Esophagus squamous epithelium (tissue), 5 donors: ENCODE measurements around the gene ZNF770. TPM values are rescaled to one million over a fixed set of nuclear protein-coding genes. Genes with fewer than 3 reads are reported as not detected.

Experiments used
- DNase-seq: peaks from one replicate; lab custom pipeline; 2025; lab: John Stamatoyannopoulos, UW
- H3K27ac ChIP-seq, 4 donors: fragments of 200-600 bp; sonication (generic); one replicate each; pipeline ENCODE4 v1.5.1; 2016 to 2019; ENCODE audit warnings: mild to moderate bottlenecking in 1 of 4
- H3K27me3 ChIP-seq, 4 donors: fragments of 200-600 bp; sonication (generic); 1 replicate in 3 of 4; 2 replicates in 1 of 4; pipeline versions ENCODE4 v1.5.1 to v1.6.0; 2017 to 2021; ENCODE audit warnings: antibody characterized with exemption in 1 of 4
- H3K36me3 ChIP-seq, 3 donors: fragments of 200-600 bp; sonication (generic); one replicate each; pipeline ENCODE4 v1.5.1; 2016 to 2019
- H3K4me1 ChIP-seq, 3 donors: fragments of 200-600 bp; sonication (generic); one replicate each; pipeline ENCODE4 v1.5.1; 2017 to 2019
- H3K4me3 ChIP-seq, 4 donors: fragments of 200-600 bp; sonication (generic); 1 replicate in 3 of 4; 2 replicates in 1 of 4; pipeline ENCODE4 v1.5.1; 2016 to 2019; ENCODE audit warnings: mild to moderate bottlenecking in 2 of 4, moderate library complexity in 1 of 4
- H3K9me3 ChIP-seq, 3 donors: fragments of 200-600 bp; sonication (generic); one replicate each; pipeline ENCODE4 v1.5.1; 2016 to 2019
- POLR2A ChIP-seq, 4 donors: fragments of 450-650 bp; IDR thresholded peaks; one replicate each; pipeline ENCODE4 v1.6.1; 2017; ENCODE audit warnings: antibody characterized with exemption in 4 of 4, mild to moderate bottlenecking in 4 of 4, moderate library complexity in 3 of 4
- WGBS, 2 donors: methylation state at CpG; one replicate each; pipeline ENCODE4 v1.1.5; 2018; 5-methylcytosine and 5-hydroxymethylcytosine counted together
- intact Hi-C: fragments of 100-400 bp; cut with DNase I; formaldehyde crosslinking; loops from one replicate; pipeline ENCODE4 v1.15.0; 2022
- total RNA-seq, 4 donors: library from RNA; depleted of rRNA; stranded (reverse); fragments of >200 nt; gene quantifications; one replicate each; pipeline ENCODE4 v1.1.0, GENCODE V29; 2016
- TF ChIP-seq, protein P1 (sequence below), 6 experiments: fragments of 450-650 bp in 4 of 6; fragments of 200-600 bp in 2 of 6; sonication (generic) in 2 of 6; IDR thresholded peaks; one replicate each; pipeline ENCODE4 v1.5.1; 2016 to 2019; ENCODE audit warnings: antibody characterized with exemption in 6 of 6, mild to moderate bottlenecking in 4 of 6, moderate library complexity in 4 of 6
- donor health status: DM: yes; HTN: yes; CAD: no.

Gene ZNF770
- total RNA-seq, 4 donors from 2014 or later = 49.0 to 70.4 (median 55.9) TPM

DNA sequence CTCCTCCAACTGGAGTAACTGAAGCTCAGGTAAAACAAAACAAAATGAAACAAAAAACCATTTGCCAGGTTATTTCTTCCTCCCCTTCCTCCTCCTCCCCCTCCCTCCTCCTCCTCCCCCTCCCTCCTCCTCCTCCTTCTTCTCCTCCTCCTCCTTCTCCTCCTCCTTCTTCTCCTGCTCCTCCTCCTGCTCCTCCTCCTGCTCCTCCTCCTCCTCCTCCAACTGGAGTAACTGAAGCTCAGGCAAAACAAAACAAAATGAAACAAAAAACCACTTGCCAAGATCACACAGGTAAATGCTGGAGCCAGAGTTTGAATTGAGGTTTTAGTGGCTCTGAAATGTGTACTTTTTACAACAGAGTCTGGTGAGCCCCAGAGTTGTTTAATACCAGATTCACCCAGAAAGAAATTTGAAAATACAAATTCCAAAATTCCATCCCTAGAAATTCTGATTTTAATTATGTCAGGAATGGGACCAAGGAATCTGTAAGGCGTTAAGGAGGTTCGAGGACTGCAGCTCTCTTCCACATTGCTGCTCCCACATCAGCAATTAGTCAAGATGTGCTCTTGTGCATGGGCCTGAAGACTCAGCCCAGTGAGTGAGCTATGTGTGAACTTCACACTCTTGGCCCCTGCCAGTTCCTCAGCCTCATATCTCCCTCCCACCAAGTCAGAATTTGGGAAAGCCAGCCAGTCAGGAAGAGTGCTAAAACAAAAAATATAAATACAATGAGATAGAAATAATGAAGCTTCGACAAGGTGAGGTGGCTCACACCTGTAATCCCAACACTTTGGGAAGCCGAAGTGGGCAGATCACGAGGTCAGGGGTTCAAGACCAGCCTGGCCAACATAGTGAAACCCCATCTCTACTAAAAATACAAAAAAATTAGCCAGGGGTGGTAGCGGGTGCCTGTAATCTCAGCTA lies 31.6 kb upstream of the ZNF770 start:
- Histone ChIP-seq H3K4me3 (peak overlapping the region in 2 of 4 donors; percentile 6 to 45), H3K36me3 (no peaks in the 10 kb centered on the region)
- DNase-seq = no peak

GRCh38 chr15:35014241-35014640 lies 26.2 kb upstream of the ZNF770 start:
- no peak for TF ChIP-seq POLR2A (IDR thresholded peaks at IDR 0.05)
- TF ChIP-seq, protein P1, sequence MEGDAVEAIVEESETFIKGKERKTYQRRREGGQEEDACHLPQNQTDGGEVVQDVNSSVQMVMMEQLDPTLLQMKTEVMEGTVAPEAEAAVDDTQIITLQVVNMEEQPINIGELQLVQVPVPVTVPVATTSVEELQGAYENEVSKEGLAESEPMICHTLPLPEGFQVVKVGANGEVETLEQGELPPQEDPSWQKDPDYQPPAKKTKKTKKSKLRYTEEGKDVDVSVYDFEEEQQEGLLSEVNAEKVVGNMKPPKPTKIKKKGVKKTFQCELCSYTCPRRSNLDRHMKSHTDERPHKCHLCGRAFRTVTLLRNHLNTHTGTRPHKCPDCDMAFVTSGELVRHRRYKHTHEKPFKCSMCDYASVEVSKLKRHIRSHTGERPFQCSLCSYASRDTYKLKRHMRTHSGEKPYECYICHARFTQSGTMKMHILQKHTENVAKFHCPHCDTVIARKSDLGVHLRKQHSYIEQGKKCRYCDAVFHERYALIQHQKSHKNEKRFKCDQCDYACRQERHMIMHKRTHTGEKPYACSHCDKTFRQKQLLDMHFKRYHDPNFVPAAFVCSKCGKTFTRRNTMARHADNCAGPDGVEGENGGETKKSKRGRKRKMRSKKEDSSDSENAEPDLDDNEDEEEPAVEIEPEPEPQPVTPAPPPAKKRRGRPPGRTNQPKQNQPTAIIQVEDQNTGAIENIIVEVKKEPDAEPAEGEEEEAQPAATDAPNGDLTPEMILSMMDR (IDR thresholded peaks at IDR 0.05) = no peak

More for the DNA sequence above, 31.6 kb upstream of the ZNF770 start:
- H3K4me1 ChIP-seq = peaks cover 0 to 21% (median 3%) of the 10 kb centered on the region in 3 donors
- WGBS, 2 donors = 73 to 78% methylated on average over 6 of the region's 6 CpGs
- H3K27me3 ChIP-seq = no peaks in the 10 kb centered on the region
- intact Hi-C loops = no loop called here
- peak overlapping the region in 2 of 4 donors; percentile 10 to 29 for H3K27ac ChIP-seq
- no peak for TF ChIP-seq POLR2A (IDR thresholded peaks at IDR 0.05)
- TF ChIP-seq, protein P1 (IDR thresholded peaks at IDR 0.05) = no peak
- no peaks in the 10 kb centered on the region for H3K9me3 ChIP-seq

GRCh38 chr15:35013370-35013769 lies 25.3 kb upstream of the ZNF770 start:
- Histone ChIP-seq H3K4me1 (no peaks in the 10 kb centered on the region), H3K9me3 (no peaks in the 10 kb centered on the region), H3K36me3 (no peaks in the 10 kb centered on the region), H3K4me3 (no peak overlapping the region), H3K27me3 (no peaks in the 10 kb centered on the region), H3K27ac (no peak overlapping the region)
- no peak for DNase-seq
- intact Hi-C loops = no loop called here
- WGBS, 2 donors = 55 to 72% methylated on average over 4 of the region's 4 CpGs
- TF ChIP-seq POLR2A (IDR thresholded peaks at IDR 0.05) = no peak
- TF ChIP-seq, protein P1 (IDR thresholded peaks at IDR 0.05) = no peak

More at GRCh38 chr15:35014241-35014640, 26.2 kb upstream of the ZNF770 start:
- Histone ChIP-seq H3K36me3 (no peaks in the 10 kb centered on the region), H3K4me1 (peaks cover 0 to 4% (median 0%) of the 10 kb centered on the region in 3 donors), H3K4me3 (no peak overlapping the region), H3K27ac (no peak overlapping the region), H3K27me3 (no peaks in the 10 kb centered on the region), H3K9me3 (no peaks in the 10 kb centered on the region)
- intact Hi-C loops = no loop called here
- no peak for DNase-seq

DNA sequence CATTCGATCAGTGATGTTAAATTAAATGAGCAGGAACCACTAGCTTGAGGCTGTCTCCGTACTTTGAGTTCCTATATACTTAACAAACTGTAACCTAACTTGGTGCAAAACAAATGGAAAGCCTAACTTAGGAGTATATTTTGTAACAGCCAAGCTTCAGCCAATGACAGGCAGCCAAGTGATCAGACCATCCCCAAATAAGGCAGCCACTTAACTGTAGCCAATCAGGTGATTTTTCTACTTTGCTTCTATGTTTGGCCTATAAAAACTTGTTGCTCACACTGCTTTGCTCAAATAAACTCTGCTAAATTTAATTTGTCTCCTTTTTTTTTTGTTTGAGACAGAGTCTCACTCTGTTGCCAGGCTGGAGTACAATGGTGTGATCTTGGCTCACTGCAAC lies 19.3 kb upstream of the ZNF770 start:
- no peaks in the 10 kb centered on the region for H3K27me3 ChIP-seq
- H3K4me3 ChIP-seq = no peak overlapping the region
- TF ChIP-seq, protein P1 (IDR thresholded peaks at IDR 0.05) = no peak
- TF ChIP-seq POLR2A (IDR thresholded peaks at IDR 0.05) = no peak

GRCh38 chr15:35005933-35006332 lies 17.8 kb upstream of the ZNF770 start:
- H3K9me3 ChIP-seq = no peaks in the 10 kb centered on the region
- H3K4me1 ChIP-seq = no peaks in the 10 kb centered on the region
- no peak overlapping the region for H3K4me3 ChIP-seq
- TF ChIP-seq POLR2A (IDR thresholded peaks at IDR 0.05) = no peak
- TF ChIP-seq, protein P1 (IDR thresholded peaks at IDR 0.05) = no peak
- H3K27ac ChIP-seq = no peak overlapping the region
- WGBS, 2 donors = 86 to 92% methylated on average over 6 of the region's 6 CpGs
- H3K27me3 ChIP-seq = no peaks in the 10 kb centered on the region
- intact Hi-C loops = no loop called here
- H3K36me3 ChIP-seq = no peaks in the 10 kb centered on the region
- no peak for DNase-seq

More for the DNA sequence above, 19.3 kb upstream of the ZNF770 start:
- no peaks in the 10 kb centered on the region for H3K36me3 ChIP-seq
- no peaks in the 10 kb centered on the region for H3K4me1 ChIP-seq
- whole genome bisulfite sequencing, 2 donors = 76 to 91% methylated on average over 2 of the region's 2 CpGs
- H3K27ac ChIP-seq = no peak overlapping the region
- intact Hi-C loops = no loop called here
- DNase-seq = no peak
- H3K9me3 ChIP-seq = no peaks in the 10 kb centered on the region
